AG09319 (cell line): ENCODE measurements around the gene ADAMTSL2.

Experiments used
- DNase-seq: peaks from one replicate; pipeline ENCODE4 v3.0.0-alpha.2; 2010; ENCODE audit warnings: low read depth; ENCODE audit errors: extremely low read depth
- TF ChIP-seq, protein P1 (sequence below): IDR thresholded peaks from 2 replicates; pipeline ENCODE4 v1.5.1; 2011; ENCODE audit warnings: low read depth, mild to moderate bottlenecking, inconsistent platforms, low read length, moderate library complexity

ADAMTSL2 gene

DNA sequence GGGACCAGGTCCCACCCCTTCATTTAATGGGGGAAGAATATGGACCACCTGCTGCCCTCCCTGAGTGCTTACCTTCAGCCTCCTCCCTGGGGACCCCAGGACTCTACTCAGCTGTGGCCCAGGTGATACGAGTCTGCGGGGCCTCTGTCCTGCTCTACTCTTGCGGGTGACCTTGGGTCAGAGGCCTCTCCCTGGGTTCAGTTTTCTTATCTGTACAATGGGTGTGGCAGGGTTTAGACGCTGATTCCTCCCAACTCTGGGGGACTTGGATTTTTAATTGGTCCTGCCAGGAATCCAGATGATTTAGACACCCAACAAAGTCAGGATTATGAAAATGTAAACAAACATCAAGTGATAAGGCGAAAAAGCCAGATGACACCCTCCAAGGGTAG, 49.7 kb downstream of the ADAMTSL2 start:
- TF ChIP-seq, protein P1, sequence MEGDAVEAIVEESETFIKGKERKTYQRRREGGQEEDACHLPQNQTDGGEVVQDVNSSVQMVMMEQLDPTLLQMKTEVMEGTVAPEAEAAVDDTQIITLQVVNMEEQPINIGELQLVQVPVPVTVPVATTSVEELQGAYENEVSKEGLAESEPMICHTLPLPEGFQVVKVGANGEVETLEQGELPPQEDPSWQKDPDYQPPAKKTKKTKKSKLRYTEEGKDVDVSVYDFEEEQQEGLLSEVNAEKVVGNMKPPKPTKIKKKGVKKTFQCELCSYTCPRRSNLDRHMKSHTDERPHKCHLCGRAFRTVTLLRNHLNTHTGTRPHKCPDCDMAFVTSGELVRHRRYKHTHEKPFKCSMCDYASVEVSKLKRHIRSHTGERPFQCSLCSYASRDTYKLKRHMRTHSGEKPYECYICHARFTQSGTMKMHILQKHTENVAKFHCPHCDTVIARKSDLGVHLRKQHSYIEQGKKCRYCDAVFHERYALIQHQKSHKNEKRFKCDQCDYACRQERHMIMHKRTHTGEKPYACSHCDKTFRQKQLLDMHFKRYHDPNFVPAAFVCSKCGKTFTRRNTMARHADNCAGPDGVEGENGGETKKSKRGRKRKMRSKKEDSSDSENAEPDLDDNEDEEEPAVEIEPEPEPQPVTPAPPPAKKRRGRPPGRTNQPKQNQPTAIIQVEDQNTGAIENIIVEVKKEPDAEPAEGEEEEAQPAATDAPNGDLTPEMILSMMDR = no peak
- DNase-seq = no peak

DNA sequence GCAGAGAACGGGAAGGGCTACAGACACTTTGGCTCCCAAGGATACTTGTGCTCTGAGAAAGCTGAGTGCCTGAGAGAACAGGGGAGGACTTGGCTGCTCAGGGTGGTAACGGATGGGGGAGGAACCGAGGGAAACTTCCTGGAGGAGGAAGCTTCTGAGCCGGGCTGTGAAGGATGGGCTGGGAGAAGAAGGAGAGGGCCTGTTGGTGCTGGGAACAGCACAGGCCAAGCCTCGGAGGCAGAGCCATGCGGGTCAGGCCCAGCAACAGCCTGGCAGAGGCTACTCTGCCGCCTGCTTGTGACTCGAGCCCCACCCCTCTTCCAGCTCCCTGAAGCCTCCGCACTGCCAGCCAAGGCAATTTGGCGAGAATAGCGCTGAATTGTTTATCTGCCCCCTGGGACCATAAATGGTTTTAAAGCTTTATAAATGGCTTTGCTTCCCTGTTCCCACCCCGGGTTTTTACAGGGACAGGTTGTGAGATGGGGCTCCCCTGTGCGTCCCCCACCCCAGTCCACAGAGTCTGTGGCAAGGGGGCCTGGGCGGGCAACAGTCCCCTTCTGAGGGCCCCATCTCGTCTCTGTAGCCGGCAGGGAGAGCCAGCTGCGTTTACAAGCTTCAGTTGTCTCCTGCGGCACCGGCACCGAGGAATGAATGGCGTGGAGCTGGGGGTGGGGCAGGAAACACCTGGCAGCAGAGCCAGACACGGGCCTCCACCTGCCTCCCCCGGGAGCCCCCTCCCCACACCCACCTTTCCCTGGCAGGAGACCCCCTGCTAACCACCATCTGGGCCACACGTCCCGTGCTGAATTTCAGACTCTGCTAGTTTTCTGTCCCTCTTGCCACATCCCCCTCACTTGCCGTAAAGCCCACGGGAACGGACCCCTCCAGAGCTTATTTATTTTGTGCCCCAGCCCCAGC, 50.3 kb downstream of the ADAMTSL2 start:
- TF ChIP-seq, protein P1 = no peak
- no peak for DNase-seq

DNA sequence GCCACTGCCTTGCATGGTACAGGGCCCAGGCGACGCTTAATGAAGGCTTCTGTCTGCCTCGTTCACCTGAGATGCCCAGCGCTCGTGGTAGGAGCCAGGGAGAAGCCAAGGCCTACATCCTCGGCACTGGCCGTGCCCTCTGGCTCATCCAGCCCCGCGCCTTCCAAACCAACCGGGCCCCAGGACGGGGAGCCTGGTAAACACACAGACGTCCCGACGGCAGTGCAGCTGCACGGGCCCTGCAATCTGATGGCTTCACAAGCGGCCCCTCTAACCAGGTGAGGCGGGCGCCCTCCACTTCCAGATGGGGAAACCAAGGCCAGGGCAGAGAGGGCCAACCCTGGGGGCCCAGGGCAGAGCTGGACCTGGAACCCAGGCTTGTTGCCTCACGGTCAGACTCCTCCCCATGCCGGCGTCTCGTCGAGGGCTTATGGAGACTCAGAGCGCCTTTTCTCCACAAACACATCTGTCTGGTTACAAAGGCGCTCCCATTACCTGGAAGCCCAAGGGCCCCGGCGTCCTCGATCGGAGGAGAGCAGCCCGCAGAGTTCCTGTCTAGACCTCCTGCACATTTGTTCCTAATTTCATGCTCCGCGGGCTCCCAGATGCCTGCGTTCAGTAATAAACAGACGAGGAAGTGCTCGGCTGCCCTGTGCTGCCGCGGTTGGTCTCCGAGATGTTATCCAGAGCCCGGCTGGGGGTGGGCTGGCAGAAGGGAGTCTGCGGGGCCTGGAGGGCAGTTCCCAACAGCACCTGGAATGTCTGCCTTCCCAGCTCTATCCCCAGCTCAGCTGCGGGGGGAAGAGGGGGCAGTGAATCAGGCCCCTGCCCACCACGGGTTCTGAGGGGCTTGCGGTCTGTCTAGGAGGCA, 51.2 kb downstream of the ADAMTSL2 start:
- TF ChIP-seq, protein P1 = no peak
- no peak for DNase-seq

DNA sequence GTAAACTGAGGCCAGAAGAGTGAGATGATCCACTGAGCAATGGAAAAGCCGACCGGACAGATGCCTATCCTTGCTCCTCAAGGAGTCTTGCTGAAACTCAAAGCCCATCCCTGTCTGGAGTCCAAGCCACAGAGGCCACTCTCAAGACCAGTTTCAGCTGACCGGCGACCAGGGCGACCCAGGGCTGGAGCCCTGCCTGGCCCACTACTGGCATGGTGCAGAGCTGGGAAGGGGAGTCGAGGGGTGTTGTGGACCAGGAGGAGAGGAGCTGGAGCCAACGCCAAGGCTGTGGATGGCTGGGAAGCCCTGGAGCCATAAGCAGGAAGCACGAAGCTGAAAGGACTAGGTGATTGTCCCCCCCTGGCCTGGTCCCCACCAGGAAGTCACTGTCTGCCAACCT, 52.5 kb downstream of the ADAMTSL2 start:
- TF ChIP-seq, protein P1 = no peak
- no peak for DNase-seq

DNA sequence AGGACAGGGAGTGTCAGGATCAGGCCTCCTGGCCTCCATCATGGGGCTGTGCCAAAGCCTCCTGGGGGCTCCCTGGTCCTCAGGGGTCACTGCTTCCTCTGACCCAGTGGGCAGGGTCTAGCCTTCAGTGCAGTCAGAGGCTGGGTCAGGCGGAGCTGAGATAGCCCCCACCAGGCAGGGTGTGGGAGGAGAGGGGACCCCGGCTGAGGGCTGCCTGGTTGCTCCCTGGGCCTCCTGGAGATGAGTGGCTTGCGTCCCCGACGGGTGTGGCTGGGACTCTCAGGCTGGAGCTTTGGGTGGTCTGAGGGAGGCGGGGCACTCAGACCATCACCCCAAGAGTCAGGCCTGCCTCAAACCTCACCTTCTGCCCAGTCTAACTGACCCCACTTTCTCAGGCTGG, 53.0 kb downstream of the ADAMTSL2 start:
- TF ChIP-seq, protein P1 = no peak
- no peak for DNase-seq

DNA sequence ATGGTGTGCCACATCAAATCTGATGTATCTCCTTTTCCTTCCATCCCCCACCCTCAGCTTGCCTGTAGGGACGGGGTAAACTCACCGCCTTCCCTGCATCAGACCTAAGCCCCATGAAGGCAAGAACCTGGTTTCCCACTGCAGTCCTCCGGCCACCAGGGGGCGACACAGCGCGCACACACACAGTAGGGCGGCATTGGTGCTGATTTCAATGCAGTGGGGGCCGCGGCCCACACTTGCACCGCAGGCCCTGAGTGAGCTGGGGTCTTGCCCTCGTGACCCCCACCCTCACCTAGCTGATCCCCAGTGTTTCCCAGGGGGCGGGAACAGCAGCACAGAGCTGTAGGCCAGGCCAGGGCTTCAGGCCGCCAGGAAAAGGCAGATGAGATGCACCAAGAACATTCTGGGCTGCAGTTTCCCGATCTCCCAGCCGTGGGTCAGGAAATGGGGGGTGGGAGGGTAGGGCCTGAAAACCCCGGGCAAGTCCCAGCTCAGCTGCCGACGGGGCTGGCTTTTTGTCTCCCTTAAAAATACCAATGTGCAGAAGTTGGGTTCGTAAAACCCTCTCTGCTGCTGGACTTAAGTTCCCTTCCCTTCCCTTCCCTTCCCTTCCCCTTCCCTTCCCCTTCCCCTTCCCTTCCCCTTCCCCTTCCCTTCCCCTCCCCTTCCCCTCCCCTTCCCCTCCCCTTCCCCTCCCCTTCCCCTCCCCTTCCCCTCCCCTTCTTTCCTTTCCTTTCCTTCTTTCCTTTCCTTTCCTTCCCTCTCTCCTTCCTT, 55.1 kb downstream of the ADAMTSL2 start:
- TF ChIP-seq, protein P1 = peak; percentile 20
- DNase-seq = no peak
